ENCODE results near the gene IGFALS.

Gene IGFALS

GRCh38 chr16:1763521-1764511 lies 29.7 kb downstream of the IGFALS start:
- no peak for DNase-seq

DNA sequence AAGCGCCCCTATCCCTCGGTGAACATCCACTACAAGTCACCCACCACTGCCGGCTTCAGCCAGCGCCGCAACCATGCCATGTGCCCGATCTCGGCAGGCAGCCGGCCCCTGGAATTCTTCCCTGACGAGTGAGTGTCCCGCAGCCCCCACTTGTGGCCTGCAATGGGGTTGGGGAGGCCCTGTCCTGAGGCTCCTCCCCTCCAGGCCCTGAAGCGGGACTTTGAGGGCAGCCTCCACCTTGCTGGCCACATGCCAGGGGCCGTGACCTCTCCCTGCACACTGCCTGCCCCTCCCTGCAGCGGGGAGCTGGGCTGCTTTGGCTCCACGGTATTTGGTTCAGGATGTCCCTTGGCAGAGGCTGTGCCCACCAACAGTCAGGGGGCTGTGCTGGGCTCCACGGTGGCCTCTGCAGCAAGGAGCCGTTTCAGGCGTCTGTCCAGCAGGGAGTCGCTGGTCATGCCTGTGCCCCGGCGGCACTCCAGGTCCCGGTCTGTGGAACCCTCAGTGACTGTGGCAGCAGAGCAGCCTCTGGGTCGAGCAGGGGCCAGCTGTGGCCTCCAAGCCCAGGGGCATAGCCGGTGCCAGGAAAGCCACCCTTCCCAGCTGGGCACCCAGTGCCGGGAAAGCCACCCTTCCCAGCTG lies 30.5 kb downstream of the IGFALS start:
- DNase-seq = no peak

GRCh38 chr16:1762196-1762878 lies 31.2 kb downstream of the IGFALS start:
- no peak for DNase-seq

DNA sequence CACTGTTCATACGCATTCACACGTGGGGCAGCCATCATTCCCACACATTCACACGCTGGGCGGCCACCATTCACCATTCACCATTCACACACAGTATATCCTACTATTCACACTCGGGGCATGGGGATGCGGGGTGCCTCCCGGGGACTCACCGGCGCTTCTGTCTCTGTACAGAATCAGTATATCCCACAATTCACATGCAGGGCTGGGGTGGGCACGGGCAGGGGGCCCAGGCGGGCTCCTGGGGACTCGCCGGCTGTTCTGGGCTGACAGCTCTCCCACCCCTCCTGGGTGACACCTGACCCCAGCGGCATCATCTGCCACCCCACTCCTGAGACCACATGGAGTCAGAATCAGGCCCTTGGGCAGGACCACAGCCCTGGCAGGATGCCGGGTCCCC lies 31.8 kb downstream of the IGFALS start:
- no peak for DNase-seq

DNA sequence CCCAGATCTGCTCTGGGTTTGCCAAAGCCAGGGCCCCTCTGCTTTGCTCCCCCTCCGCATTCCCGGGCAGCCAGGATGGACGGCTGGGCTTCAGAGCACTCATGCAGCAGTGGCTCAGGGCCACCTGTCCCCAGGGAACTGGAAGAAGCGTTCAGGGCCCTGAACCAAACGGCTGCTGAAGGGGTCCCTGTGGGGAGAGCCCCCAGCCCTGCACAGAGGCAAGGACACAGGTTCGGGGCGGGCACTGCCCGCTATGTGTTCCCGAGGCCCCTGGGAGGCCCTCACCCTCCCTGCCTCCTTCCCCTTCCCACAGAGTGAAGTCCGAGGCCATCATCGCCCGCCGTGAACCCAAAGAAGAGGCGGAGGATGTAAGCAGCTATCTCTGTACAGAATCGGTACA lies 32.6 kb downstream of the IGFALS start:
- no peak for DNase-seq

- DNase-seq = no peak
Measured at GRCh38 chr16:1759511-1759910, 34.0 kb downstream of the IGFALS start.

GRCh38 chr16:1758923-1759322 lies 34.6 kb downstream of the IGFALS start:
- DNase-seq = no peak

GRCh38 chr16:1757714-1758461 lies 35.6 kb downstream of the IGFALS start:
- DNase-seq = no peak

- DNase-seq = no peak
Measured at GRCh38 chr16:1754204-1754603, 39.3 kb downstream of the IGFALS start.

- DNase-seq = no peak
Measured at GRCh38 chr16:1752853-1753252, 40.7 kb downstream of the IGFALS start.

DNA sequence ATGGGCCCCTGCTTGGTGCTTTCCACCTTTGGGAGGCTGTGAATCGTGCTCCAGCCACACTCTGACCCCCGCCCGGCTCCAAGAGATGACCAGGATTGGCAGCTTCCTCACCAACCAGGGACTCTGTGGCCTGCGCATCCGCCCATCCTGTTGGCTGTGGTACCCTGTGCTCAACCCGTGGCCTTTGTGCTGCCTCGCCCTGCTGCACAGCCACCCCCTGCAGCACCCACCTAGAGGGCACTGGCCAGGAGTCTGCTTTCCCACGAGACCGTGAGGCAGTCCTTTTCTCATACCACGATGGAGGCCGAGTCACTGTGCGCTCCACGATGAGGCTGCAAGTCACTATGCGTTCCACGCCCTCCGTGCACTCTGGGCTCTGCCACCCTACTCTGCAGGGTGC lies 41.6 kb downstream of the IGFALS start:
- no peak for DNase-seq

- no peak for DNase-seq
Measured at GRCh38 chr16:1749152-1750117, 44.1 kb downstream of the IGFALS start.

DNA sequence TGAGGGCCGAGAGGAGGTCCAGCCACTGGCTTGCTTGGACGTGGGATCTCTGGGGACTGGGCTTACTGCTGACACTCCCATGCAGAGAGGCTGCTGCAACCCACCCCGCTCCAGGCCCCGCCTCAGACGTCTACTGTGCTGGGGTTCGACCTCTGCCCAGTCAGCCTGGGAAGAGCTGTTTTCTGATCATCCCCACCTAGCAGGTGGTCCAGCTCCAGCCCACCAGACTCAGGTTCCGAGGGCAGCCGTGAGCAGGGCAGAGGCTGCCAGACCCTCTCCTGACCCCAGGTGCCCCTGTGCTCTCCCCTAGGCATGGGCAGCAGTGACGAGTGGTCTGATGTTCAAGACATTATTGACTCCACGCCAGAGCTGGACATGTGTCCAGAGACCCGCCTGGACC lies 45.6 kb downstream of the IGFALS start:
- DNase-seq = no peak

- DNase-seq = no peak
Measured at GRCh38 chr16:1746693-1747195, 46.8 kb downstream of the IGFALS start.

- no peak for DNase-seq
Measured at GRCh38 chr16:1745900-1746692, 47.4 kb downstream of the IGFALS start.

DNA sequence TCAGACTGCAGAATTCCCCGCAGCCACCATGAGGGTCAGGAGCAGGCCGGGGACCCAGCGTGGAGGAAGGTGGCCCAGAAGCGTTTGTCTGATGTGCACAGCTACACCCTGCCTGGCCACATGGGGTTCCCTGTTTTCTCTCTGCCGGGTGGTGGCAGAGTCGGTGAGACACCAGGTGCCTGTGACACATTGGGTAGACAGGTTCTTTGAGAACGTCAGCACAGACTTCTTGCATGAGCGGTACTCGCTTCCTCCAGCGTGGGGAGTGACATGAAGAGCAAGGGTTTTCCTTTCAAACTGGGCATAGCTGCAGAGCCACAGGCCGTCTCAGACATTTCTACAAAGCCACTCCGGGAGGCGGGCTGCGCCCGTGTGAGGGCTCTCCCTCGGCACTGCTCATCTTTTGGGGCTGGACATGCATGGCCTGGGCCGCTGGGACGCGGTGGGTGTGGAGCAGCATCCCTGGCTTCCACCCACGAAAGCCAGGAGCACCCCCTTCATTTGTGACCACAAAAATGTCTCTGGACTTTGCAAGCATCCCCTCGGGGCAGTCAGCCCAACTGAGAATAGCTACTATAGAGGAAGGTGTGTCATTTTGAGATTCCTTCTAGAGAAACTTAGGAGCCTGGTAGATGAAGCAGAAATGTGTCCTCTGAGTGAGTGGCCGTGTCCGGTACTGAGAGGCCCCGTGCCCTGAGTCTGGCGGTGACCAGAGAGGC lies 48.2 kb downstream of the IGFALS start:
- DNase-seq = no peak

- DNase-seq = no peak
Measured at GRCh38 chr16:1744338-1744840, 49.1 kb downstream of the IGFALS start.

GRCh38 chr16:1743376-1744337 lies 49.8 kb downstream of the IGFALS start:
- DNase-seq = no peak
